HUES6 (cell line): ENCODE data around the gene LCN10.

ENCODE experiments used
- H3K27ac ChIP-seq: 2 replicates; pipeline ENCODE4 v1.7.0; 2013; ENCODE audit warnings: low read depth, mild to moderate bottlenecking, low read length, inconsistent platforms
- H3K27me3 ChIP-seq: 2 replicates; pipeline ENCODE4 v1.6.1; 2013; ENCODE audit warnings: low read length; ENCODE audit not compliant: control insufficient read depth, insufficient read depth
- H3K36me3 ChIP-seq: 2 replicates; pipeline ENCODE4 v1.6.1; 2013; ENCODE audit warnings: low read length; ENCODE audit not compliant: control insufficient read depth, insufficient read depth
- H3K4me1 ChIP-seq: 2 replicates; pipeline ENCODE4 v1.6.1; 2013; ENCODE audit warnings: low read length; ENCODE audit not compliant: control insufficient read depth, insufficient read depth
- H3K4me3 ChIP-seq: 2 replicates; pipeline ENCODE4 v1.5.1; 2013; ENCODE audit warnings: low read depth, low read length
- H3K9ac ChIP-seq: one replicate; pipeline ENCODE4 v1.6.1; 2013; ENCODE audit warnings: mild to moderate bottlenecking, low read length
- H3K9me3 ChIP-seq: 2 replicates; pipeline ENCODE4 v1.6.1; 2013; ENCODE audit warnings: low read depth, low read length; ENCODE audit not compliant: control insufficient read depth, insufficient read depth

Gene LCN10

GRCh38 chr9:136697146-136697820, 45.5 kb downstream of the LCN10 start:
- H3K27ac ChIP-seq, result no peak overlapping the region
- H3K36me3 ChIP-seq, result no peaks in the 10 kb centered on the region
- H3K4me3 ChIP-seq, result no peak overlapping the region
- peaks cover 17% of the 10 kb centered on the region for H3K4me1 ChIP-seq
- H3K9me3 ChIP-seq, result no peaks in the 10 kb centered on the region
- H3K27me3 ChIP-seq, result peaks cover 14% of the 10 kb centered on the region; the same call in 1 of the 2 replicates
- H3K9ac ChIP-seq, result no peak overlapping the region

- Histone ChIP-seq H3K4me1 (peaks cover 22% of the 10 kb centered on the region), H3K9me3 (no peaks in the 10 kb centered on the region), H3K4me3 (no peak overlapping the region), H3K9ac (no peak overlapping the region), H3K27me3 (peaks cover 11% of the 10 kb centered on the region; the same call in 1 of the 2 replicates), H3K36me3 (no peaks in the 10 kb centered on the region), H3K27ac (no peak overlapping the region)
Observed at GRCh38 chr9:136696502-136696901, 46.2 kb downstream of the LCN10 start.

- no peak overlapping the region for H3K27ac ChIP-seq
- no peaks in the 10 kb centered on the region for H3K9me3 ChIP-seq
- H3K36me3 ChIP-seq, result no peaks in the 10 kb centered on the region
- H3K4me3 ChIP-seq, result no peak overlapping the region
- peaks cover 18% of the 10 kb centered on the region for H3K4me1 ChIP-seq
- peaks cover 5% of the 10 kb centered on the region; the same call in 1 of the 2 replicates for H3K27me3 ChIP-seq
- no peak overlapping the region for H3K9ac ChIP-seq
Observed at GRCh38 chr9:136695955-136696354, 46.8 kb downstream of the LCN10 start.

GRCh38 chr9:136695435-136695895, 47.3 kb downstream of the LCN10 start:
- H3K9ac ChIP-seq, result no peak overlapping the region
- peaks cover under 1% of the 10 kb centered on the region; the same call in 1 of the 2 replicates for H3K27me3 ChIP-seq
- H3K9me3 ChIP-seq, result no peaks in the 10 kb centered on the region
- H3K36me3 ChIP-seq, result no peaks in the 10 kb centered on the region
- H3K4me3 ChIP-seq, result no peak overlapping the region
- peaks cover 17% of the 10 kb centered on the region; the same call in 1 of the 2 replicates for H3K4me1 ChIP-seq
- H3K27ac ChIP-seq, result no peak overlapping the region

GRCh38 chr9:136694872-136695247, 47.9 kb downstream of the LCN10 start:
- H3K9me3 ChIP-seq, result no peaks in the 10 kb centered on the region
- H3K27ac ChIP-seq, result no peak overlapping the region
- H3K4me3 ChIP-seq, result no peak overlapping the region
- H3K27me3 ChIP-seq, result no peaks in the 10 kb centered on the region
- H3K9ac ChIP-seq, result no peak overlapping the region
- H3K4me1 ChIP-seq, result peaks cover 17% of the 10 kb centered on the region; the same call in 1 of the 2 replicates
- no peaks in the 10 kb centered on the region for H3K36me3 ChIP-seq

GRCh38 chr9:136694163-136694871, 48.4 kb downstream of the LCN10 start:
- Histone ChIP-seq H3K36me3 (no peaks in the 10 kb centered on the region), H3K9ac (no peak overlapping the region), H3K27ac (no peak overlapping the region), H3K4me3 (no peak overlapping the region), H3K9me3 (no peaks in the 10 kb centered on the region), H3K4me1 (peaks cover 17% of the 10 kb centered on the region; the same call in 1 of the 2 replicates), H3K27me3 (peaks cover 2% of the 10 kb centered on the region; the same call in 1 of the 2 replicates)

GRCh38 chr9:136693490-136694162, 49.1 kb downstream of the LCN10 start:
- Histone ChIP-seq H3K27me3 (peaks cover 8% of the 10 kb centered on the region; the same call in 1 of the 2 replicates), H3K4me1 (peaks cover 17% of the 10 kb centered on the region; the same call in 1 of the 2 replicates), H3K27ac (no peak overlapping the region), H3K36me3 (no peaks in the 10 kb centered on the region), H3K9me3 (no peaks in the 10 kb centered on the region), H3K4me3 (no peak overlapping the region), H3K9ac (no peak overlapping the region)

GRCh38 chr9:136693135-136693489, 49.6 kb downstream of the LCN10 start:
- Histone ChIP-seq H3K36me3 (no peaks in the 10 kb centered on the region), H3K4me3 (no peak overlapping the region), H3K9me3 (no peaks in the 10 kb centered on the region), H3K9ac (no peak overlapping the region), H3K27ac (no peak overlapping the region), H3K27me3 (peaks cover 13% of the 10 kb centered on the region; the same call in 1 of the 2 replicates), H3K4me1 (peaks cover 22% of the 10 kb centered on the region)

- Histone ChIP-seq H3K4me3 (no peak overlapping the region), H3K9ac (no peak overlapping the region), H3K9me3 (no peaks in the 10 kb centered on the region), H3K27me3 (peaks cover 17% of the 10 kb centered on the region; the same call in 1 of the 2 replicates), H3K27ac (no peak overlapping the region), H3K4me1 (peaks cover 26% of the 10 kb centered on the region), H3K36me3 (no peaks in the 10 kb centered on the region)
Observed at GRCh38 chr9:136692185-136693134, 50.3 kb downstream of the LCN10 start.
